IPS-15b (cell line): ENCODE data around the gene C19orf25.
A peak's percentile ranks its signal among the peaks of the same experiment; 100 is the strongest.

Experiments used
- H3K27me3 ChIP-seq: one replicate; pipeline ENCODE4 v1.6.1; 2013; ENCODE audit warnings: low read length; ENCODE audit not compliant: control insufficient read depth, insufficient read depth
- H3K36me3 ChIP-seq: one replicate; pipeline ENCODE4 v1.6.1; 2013; ENCODE audit warnings: low read length; ENCODE audit not compliant: control insufficient read depth, insufficient read depth
- H3K4me1 ChIP-seq: one replicate; pipeline ENCODE4 v1.6.1; 2013; ENCODE audit warnings: mild to moderate bottlenecking, low read length; ENCODE audit not compliant: control insufficient read depth, insufficient read depth
- H3K4me3 ChIP-seq: one replicate; pipeline ENCODE4 v1.5.1; 2013; ENCODE audit warnings: low read depth, low read length
- H3K9ac ChIP-seq: one replicate; pipeline ENCODE4 v1.6.1; 2013; ENCODE audit warnings: low read depth, mild to moderate bottlenecking, low read length
- H3K9me3 ChIP-seq: one replicate; pipeline ENCODE4 v1.6.1; 2013; ENCODE audit warnings: mild to moderate bottlenecking, low read length; ENCODE audit not compliant: control insufficient read depth, insufficient read depth

The C19orf25 gene

GRCh38 chr19:1478934-1479707 is at the start of gene C19orf25:
C19orf25 (minus strand) TSS chr19:1479215; CDS start chr19:1478903, 312 bp downstream.
- peak within 1 kb of the TSS; percentile 87 for H3K9ac ChIP-seq
- H3K4me1 ChIP-seq, result no peaks in the 10 kb centered on the region
- H3K36me3 ChIP-seq, result peaks cover 8% of the 10 kb centered on the region
- H3K4me3 ChIP-seq, result peak within 1 kb of the TSS; percentile 96
- no peaks in the 10 kb centered on the region for H3K9me3 ChIP-seq
- H3K27me3 ChIP-seq, result no peaks in the 10 kb centered on the region

DNA sequence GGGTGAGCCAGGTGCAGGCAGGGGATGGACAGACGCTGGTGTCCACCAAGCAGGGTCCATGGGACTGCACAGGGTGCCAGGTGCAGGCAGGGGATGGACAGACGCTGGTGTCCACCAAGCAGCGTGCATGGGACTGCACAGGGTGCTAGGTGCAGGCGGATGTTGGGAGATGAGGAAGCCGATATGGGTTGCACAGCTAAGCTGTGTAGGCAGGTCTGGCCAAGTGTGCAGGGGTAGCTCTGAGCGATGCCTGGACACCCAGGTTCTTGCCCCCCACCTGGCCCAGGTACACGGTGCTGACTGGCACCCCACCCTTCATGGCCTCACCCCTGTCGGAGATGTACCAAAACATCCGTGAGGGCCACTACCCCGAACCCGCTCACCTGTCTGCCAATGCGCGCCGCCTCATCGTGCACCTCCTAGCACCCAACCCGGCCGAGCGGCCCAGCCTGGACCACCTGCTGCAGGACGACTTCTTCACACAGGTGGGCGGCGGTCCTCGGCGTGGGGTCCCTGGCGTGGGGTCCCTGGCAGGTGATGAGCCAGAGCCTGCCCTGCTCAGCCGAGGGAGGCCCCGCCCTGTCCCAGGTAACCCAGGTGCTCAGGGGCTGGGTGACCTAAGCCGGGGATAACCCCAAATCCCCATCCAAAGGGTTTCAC is 48.8 kb upstream of the C19orf25 start:
- H3K9ac ChIP-seq, result no peak overlapping the region
- H3K4me1 ChIP-seq, result no peaks in the 10 kb centered on the region
- no peaks in the 10 kb centered on the region for H3K36me3 ChIP-seq
- no peak overlapping the region for H3K4me3 ChIP-seq
- H3K9me3 ChIP-seq, result no peaks in the 10 kb centered on the region
- peaks cover 19% of the 10 kb centered on the region for H3K27me3 ChIP-seq

DNA sequence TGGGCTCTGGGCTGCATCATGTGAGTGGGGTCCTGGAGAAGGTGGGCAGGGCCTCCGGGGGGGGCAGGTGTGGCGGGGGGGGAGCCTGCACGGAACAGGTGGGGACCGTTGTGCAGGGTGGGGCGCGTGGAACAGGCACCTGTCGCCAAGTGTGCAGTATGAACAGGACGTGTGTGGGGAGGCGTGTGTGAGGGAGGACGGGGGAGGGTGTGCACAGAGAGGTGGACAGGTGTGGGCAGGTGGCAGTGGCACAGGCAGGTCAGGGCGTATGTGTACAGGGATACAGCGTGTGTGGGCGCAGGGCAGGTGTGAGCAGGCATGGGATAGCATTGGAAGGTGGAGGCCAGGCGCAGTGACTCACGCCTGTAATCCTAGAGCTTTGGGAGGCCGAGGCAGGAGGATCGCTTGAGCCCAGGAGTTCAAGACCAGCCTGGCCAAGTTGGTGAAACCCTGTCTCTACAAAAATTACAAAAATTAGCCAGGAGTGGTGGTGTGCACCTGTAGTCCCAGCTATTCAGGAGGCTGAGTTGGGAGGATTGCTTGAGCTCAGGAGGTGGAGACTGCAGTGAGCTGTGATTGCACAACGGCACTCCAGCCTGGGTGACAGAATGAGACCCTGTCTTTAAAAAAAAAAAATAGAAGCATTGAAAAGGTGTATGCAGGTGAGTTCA is 48.1 kb upstream of the C19orf25 start:
- no peaks in the 10 kb centered on the region for H3K36me3 ChIP-seq
- H3K9me3 ChIP-seq, result no peaks in the 10 kb centered on the region
- H3K27me3 ChIP-seq, result peaks cover 21% of the 10 kb centered on the region
- no peak overlapping the region for H3K9ac ChIP-seq
- no peak overlapping the region for H3K4me3 ChIP-seq
- H3K4me1 ChIP-seq, result no peaks in the 10 kb centered on the region

DNA sequence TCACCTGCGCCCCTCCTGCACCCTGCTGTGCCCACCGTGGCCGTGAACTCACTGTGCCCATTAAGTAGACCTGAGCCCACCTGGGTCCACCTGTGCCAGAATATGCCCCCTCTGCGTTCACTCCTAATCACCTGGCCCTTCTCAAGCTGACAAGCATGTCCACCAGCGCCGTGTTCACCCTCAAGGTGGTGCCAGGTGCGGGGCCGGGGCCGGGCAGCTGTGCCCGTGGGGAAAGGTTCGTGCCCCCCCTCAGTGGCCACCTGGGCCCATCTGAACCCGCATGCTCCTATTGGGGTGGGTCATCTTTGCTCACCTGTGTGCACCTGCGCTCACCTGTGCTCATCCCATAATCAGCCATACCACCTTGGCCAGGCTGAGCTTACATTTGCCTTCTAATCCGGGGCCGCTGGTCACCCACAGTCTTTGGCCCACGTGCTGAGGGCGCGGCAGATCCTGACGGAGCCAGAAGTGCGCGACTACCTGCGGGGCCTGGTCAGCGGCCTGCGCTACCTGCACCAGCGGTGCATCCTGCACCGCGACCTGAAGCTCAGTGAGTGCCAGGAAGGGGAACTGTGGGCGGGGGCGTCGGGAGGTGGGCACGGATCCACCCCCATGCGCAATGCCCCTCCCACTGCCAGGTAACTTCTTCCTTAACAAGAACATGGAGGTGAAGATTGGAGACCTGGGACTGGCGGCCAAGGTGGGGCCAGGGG is 47.2 kb upstream of the C19orf25 start:
- no peaks in the 10 kb centered on the region for H3K4me1 ChIP-seq

DNA sequence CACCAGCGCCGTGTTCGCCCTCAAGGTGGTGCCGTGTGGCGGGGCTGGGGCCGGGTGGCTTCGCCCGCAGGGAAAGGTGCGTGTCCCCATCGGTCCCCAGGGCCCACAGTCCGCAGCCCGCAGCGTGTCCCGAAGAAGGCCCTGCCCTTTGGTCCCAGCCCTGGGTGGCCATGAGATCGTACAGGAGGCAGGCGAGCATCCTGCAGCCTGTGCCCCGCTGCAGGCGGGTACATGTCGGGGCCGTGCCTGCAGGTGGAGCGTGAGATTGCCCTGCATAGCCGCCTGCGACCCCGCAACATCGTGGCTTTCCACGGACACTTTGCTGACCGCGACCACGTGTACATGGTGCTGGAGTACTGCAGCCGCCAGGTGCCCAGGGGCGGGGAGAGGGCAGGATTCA is 46.3 kb upstream of the C19orf25 start:
- no peaks in the 10 kb centered on the region for H3K36me3 ChIP-seq
- H3K4me1 ChIP-seq, result no peaks in the 10 kb centered on the region
- no peak overlapping the region for H3K4me3 ChIP-seq
- no peak overlapping the region for H3K9ac ChIP-seq
- no peaks in the 10 kb centered on the region for H3K9me3 ChIP-seq
- peaks cover 21% of the 10 kb centered on the region for H3K27me3 ChIP-seq

More for the DNA sequence above, 47.2 kb upstream of the C19orf25 start:
- no peak overlapping the region for H3K4me3 ChIP-seq
- H3K9me3 ChIP-seq, result no peaks in the 10 kb centered on the region
- peaks cover 21% of the 10 kb centered on the region for H3K27me3 ChIP-seq
- no peaks in the 10 kb centered on the region for H3K36me3 ChIP-seq
- H3K9ac ChIP-seq, result no peak overlapping the region

- Histone ChIP-seq H3K27me3 (peaks cover 21% of the 10 kb centered on the region), H3K9ac (no peak overlapping the region), H3K4me1 (no peaks in the 10 kb centered on the region), H3K9me3 (no peaks in the 10 kb centered on the region), H3K4me3 (peak overlapping the region; percentile 42), H3K36me3 (no peaks in the 10 kb centered on the region)
These were observed 45.9 kb upstream of the C19orf25 start for GRCh38 chr19:1524972-1525325.

DNA sequence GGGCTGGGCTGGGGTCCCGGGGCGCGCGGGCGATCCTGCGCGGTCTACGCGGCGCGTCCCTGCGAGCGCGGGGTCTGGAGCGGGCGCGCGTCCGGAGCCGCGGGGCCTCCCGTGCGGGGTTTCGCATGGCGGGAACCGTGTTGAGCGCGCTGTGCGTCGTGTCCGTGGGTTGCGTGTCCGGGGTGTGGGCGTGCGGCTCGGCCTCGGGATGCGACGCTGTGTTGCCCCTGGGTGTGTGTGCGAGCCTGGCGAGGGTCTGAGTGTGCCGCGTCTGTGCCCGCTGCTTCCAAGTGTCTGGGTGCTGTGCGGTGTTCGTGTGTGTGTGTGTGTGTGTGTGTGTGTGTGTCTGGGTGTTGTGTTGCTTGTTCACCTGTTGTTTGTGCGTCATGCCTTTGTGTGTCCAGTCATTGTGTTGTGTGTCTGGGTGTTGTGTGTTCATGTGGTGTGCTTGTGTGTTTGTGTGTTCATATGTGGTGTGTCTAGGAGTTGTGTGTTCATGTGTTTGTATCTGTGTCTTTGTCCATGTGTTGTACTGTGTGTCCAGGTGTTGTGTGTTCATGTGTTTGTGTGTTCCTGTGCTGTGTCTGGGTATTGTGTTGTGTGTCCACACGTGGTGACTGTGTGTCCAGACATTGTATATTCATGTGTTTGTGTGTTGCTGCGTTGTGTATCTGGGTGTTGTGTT is 45.4 kb upstream of the C19orf25 start:
- Histone ChIP-seq H3K9me3 (no peaks in the 10 kb centered on the region), H3K4me1 (no peaks in the 10 kb centered on the region), H3K9ac (no peak overlapping the region), H3K4me3 (peak overlapping the region; percentile 42), H3K36me3 (no peaks in the 10 kb centered on the region), H3K27me3 (peaks cover 21% of the 10 kb centered on the region)

GRCh38 chr19:1523412-1524286 is 44.6 kb upstream of the C19orf25 start, which contains the start of gene PLK5:
PLK5 (plus strand) TSS chr19:1524077; CDS start chr19:1526997, 2,920 bp downstream.
- no peaks in the 10 kb centered on the region for H3K36me3 ChIP-seq
- no peaks in the 10 kb centered on the region for H3K4me1 ChIP-seq
- H3K27me3 ChIP-seq, result peaks cover 21% of the 10 kb centered on the region
- H3K9me3 ChIP-seq, result no peaks in the 10 kb centered on the region
- no peak within 1 kb of the TSS for H3K9ac ChIP-seq
- peak within 1 kb of the TSS; percentile 42 for H3K4me3 ChIP-seq

DNA sequence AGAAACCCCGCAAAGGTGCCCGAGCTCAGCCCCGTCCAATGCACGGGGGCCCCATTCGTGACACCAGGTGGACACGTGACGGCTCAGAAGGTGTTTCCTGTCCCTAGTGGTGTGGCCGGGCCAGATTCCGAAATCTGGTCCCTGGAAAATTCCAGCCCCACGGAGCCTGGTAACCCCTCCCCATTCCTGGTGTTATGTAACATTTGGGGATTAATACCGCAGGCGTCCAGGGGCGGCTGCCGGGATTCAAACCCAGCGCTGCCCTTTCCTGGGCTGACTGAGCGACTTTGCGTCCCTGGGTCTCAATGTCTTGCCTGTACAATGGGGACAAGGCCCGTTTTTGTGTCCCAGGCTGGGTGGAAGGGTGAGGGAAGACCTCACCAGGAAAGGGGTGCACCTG is 43.8 kb upstream of the C19orf25 start:
- no peak overlapping the region for H3K9ac ChIP-seq
- H3K27me3 ChIP-seq, result peaks cover 21% of the 10 kb centered on the region

GRCh38 chr19:1522061-1522460 is 43.0 kb upstream of the C19orf25 start:
- no peaks in the 10 kb centered on the region for H3K9me3 ChIP-seq
- H3K4me3 ChIP-seq, result no peak overlapping the region
- peaks cover 21% of the 10 kb centered on the region for H3K27me3 ChIP-seq
- H3K36me3 ChIP-seq, result no peaks in the 10 kb centered on the region
- H3K4me1 ChIP-seq, result no peaks in the 10 kb centered on the region
- H3K9ac ChIP-seq, result no peak overlapping the region

More for the DNA sequence above, 43.8 kb upstream of the C19orf25 start:
- Histone ChIP-seq H3K4me1 (no peaks in the 10 kb centered on the region), H3K9me3 (no peaks in the 10 kb centered on the region), H3K36me3 (no peaks in the 10 kb centered on the region), H3K4me3 (no peak overlapping the region)
